Activated naive CD4-positive, alpha-beta T cell treated with anti-CD3 and anti-CD28 coated beads, Interleukin-2, amount 50 U/mL, for 72 hours (primary cell): ENCODE results near the gene ADCYAP1. TPM values are rescaled to one million over a fixed set of nuclear protein-coding genes. Genes with fewer than 3 reads are reported as not detected.

Experiments
- ATAC-seq, 2 donors: fragments of 150-1000 bp; cut with Tn5 transposase; 2 replicates each; pipeline ENCODE4 v1.10.0; 2021; ENCODE audit warnings: mild to moderate bottlenecking in 2 of 2, moderate library complexity in 2 of 2
- DNase-seq, 2 donors: peaks; one replicate each; pipeline ENCODE4 v3.0.0; 2021 to 2022; ENCODE audit warnings: low spot score in 2 of 2
- H3K27ac Mint-ChIP-seq, 2 donors: one replicate each; pipeline ENCODE4 v1.8.0; 2022; ENCODE audit warnings: mild to moderate bottlenecking in 2 of 2, mixed read lengths in 2 of 2
- H3K36me3 Mint-ChIP-seq, 2 donors: one replicate each; pipeline ENCODE4 v1.8.0; 2022; ENCODE audit warnings: mixed read lengths in 2 of 2
- H3K9me3 Mint-ChIP-seq, 2 donors: one replicate each; pipeline ENCODE4 v1.8.0; 2022; ENCODE audit warnings: mixed read lengths in 2 of 2
- total RNA-seq, 2 donors: library from RNA; stranded (reverse); gene quantifications; one replicate each; pipeline ENCODE4 v1.2.3, GENCODE V29; 2022

ADCYAP1 gene
- total RNA-seq, 2 donors from 2014 or later: not detected

DNA sequence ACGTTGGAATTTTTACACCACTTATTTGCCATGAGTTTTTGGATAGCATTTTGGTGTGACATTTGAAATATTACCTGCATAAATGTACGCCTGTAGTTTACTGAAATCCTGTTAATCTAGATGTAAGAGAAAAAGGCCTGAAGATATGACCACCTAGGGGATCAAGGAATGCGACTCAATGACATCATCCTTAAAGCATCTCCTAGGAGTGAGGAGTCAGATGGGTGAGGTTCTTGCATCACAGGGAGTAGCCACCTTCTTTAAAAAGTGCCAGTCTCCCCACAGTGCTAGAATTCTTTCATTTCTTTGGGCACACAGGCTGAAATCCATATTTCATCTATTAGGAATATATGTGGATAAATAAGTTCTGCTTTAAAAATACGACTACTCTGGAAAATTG lies 34.5 kb downstream of the ADCYAP1 start:
- Mint-ChIP-seq H3K27ac (no peak overlapping the region), H3K9me3 (no peaks in the 10 kb centered on the region), H3K36me3 (no peaks in the 10 kb centered on the region)
- DNase-seq (no peak), ATAC-seq (no peak)

DNA sequence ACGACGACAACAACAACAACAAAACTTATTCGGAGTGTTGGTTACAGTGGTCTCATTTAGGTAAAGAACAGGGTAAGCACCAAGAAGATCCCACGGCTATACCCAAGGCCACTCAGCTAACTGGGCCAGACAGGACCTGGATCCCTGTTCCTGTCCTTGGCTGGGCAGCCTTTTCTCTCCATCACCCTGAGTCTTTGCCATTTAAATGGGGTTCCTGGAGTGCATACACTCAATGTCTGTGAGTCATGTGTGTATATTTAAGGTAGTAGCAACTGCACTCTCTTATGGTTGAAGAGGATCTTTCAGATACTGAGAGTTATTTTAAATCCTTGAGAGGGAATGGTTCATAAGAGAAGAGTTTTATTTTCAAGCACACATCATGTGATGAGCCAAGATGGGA lies 35.3 kb downstream of the ADCYAP1 start:
- ATAC-seq (no peak), DNase-seq (no peak)
- Mint-ChIP-seq H3K36me3 (no peaks in the 10 kb centered on the region), H3K27ac (no peak overlapping the region), H3K9me3 (no peaks in the 10 kb centered on the region)

DNA sequence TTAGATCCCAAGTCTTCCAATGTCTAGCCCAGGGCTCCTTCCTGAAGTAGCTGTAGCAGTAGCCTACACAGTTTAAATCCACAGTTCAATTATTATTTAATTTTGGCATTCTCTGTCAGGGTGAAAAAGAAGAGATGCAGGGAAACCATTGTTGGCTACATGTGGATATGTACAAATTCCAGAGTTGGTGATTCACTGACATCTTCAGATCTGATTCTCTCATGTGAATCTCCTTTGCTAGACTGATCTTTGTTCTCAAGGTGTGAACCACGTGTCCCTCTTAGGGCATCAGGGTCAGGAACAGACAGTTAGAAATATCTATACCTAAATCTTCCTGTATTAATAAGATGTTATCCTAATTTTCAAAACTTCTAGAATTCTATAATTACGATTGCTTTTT lies 36.7 kb downstream of the ADCYAP1 start:
- no peaks in the 10 kb centered on the region for H3K36me3 Mint-ChIP-seq
- no peak for DNase-seq
- H3K27ac Mint-ChIP-seq: no peak overlapping the region
- no peaks in the 10 kb centered on the region for H3K9me3 Mint-ChIP-seq
- no peak for ATAC-seq

DNA sequence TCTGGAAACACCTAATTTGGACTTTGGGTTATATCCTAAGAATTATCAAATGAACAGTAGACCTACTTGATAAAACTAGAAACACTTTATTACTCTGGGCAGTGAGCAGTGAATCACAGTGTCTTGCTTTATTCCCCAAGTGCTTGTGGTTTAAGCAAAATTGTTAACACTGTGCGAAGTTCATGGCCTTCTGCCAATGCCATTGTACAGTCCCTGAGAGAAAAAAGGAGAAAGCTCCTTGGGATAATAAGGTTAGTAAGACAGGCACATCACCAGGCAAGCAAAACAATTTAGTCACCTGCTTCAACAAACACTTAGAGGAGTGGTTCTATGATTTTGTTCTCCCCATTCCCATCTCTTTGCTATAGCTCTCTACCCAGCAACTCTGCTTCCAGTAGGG lies 39.8 kb downstream of the ADCYAP1 start:
- DNase-seq (no peak), ATAC-seq (no peak)
- no peaks in the 10 kb centered on the region for H3K36me3 Mint-ChIP-seq
- no peak overlapping the region for H3K27ac Mint-ChIP-seq
- H3K9me3 Mint-ChIP-seq: no peaks in the 10 kb centered on the region

DNA sequence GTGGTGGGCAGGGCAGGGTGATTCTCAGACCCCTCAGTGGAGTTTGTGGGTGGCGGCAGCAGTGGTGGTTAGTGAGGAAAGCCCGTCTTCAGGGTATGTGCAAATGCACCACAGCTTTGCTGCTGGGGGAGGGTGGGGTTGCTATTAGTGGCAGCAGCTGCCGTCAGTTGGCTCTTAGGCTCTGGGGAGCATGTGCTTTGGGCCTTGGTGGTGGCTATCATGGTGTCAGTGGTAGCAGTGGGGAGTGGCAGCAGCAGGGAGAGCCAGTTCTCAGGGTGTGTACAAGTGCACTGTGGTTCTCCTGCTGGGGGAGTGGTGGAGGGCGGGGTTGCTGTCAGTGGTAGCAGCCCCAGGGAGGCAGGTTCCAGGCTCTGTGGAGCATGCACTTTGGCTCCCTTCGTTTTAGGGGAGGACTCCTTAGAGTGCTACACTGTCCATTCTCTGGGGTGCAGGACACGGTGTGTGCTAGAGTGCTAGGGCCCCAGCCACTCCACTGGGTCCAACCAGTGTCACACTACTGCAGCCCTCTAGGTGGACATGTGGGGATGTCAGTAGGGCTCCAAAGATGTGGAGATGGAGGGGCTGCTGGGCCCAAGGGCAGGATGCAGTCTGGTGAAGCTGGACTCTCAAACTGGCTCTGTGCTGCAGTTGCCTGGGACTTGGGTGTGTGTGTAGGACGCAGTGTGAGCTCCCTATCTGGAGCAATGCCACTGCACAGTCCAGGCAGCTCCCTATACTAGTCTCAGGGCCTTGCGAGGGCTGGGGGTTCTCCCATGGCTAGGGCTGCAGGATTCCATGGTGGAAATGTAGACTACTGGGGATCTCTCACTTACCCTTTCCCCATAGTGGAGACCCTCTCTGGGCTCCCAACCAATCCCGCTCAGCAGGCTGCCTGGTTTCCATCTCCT lies 45.3 kb downstream of the ADCYAP1 start:
- Mint-ChIP-seq H3K36me3 (no peaks in the 10 kb centered on the region), H3K27ac (no peak overlapping the region), H3K9me3 (no peaks in the 10 kb centered on the region)
- ATAC-seq: no peak
- DNase-seq: no peak

DNA sequence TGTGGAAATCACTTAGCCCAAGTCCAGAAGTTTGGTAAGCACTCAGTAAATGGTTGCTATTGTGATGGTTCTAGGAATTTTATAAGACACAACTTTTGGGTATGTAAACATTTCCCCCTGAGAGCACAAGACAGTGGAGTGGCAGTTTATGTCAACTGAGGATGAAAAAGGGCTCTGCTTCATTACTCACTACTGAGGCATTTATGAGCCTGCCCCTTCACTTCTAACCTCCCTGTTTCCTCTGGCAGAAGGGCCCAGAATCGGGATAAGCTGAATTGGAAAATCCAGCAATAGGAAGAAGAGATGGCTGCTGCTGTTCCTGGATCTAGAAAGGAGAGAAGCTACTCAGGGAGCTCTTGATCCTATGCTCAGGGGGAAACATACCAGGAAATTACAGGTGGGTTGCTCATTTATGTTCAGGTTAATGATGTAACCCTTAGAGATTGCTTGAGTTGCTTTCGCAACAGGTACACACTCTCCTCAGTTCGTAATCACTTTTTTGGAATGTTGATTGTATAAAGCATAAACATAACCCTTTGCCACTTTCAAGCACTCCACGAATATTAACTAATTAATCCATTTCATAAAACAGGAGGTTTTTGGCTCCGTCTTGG lies 46.3 kb downstream of the ADCYAP1 start:
- no peak overlapping the region for H3K27ac Mint-ChIP-seq
- ATAC-seq: no peak

DNA sequence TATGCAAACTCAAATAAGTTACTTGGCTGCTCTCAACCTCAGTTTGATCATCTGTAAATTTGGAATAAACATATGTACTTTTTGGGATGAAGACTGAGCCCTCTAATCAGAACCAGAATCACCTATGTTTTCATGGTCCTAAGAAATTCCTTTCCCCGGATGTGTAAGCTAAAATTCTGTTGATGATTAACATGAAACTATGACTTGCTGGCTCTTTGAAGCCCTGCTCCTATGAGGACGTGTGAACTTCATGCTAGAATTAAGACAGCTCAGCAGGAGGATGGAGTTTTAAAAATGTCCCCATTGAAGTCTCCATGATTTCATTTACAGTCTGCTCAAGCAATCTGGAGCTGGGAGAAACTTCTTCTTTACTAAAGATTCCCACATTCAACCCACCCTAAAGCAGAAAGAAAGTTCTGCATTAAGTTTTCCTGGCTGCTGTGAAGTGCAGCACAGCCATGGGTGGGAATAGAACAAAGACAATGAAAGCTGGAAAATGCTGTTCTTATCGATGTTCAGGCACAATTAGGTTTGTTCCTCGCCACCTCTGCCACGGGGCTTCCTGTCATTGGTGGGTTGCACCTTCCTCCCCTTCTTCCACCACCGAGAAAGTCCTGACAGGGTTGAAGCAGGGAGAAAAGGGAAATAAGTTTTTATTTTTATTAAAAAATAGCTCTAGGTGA lies 50.9 kb downstream of the ADCYAP1 start:
- H3K9me3 Mint-ChIP-seq: no peaks in the 10 kb centered on the region
- ATAC-seq (no peak), DNase-seq (no peak)
- no peaks in the 10 kb centered on the region for H3K36me3 Mint-ChIP-seq
- no peak overlapping the region for H3K27ac Mint-ChIP-seq

More for the DNA sequence above, 46.3 kb downstream of the ADCYAP1 start:
- no peak for DNase-seq
- Mint-ChIP-seq H3K9me3 (no peaks in the 10 kb centered on the region), H3K36me3 (no peaks in the 10 kb centered on the region)

DNA sequence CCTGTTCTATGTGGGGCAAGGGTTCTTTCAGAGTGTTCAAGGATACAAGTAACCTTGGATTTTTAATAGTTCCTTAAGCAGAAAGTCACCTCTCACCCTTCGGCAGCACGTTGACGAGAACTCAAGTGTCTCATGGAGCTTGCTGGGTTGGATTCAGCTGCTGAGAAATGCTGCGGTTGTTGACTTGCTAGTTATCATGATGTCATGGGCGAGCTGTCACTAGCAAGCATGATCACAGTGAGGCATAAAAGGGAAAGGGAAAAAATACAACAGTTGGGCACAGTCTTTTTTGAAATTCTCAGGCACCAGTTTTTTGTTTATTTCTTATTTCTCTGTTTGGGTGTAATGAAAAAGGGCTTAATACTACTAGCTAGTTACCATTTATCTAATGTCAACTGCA lies 53.2 kb downstream of the ADCYAP1 start:
- DNase-seq: no peak
- Mint-ChIP-seq H3K9me3 (no peaks in the 10 kb centered on the region), H3K27ac (peak overlapping the region in 1 of 2 donors; percentile 50), H3K36me3 (no peaks in the 10 kb centered on the region)
- ATAC-seq: no peak

DNA sequence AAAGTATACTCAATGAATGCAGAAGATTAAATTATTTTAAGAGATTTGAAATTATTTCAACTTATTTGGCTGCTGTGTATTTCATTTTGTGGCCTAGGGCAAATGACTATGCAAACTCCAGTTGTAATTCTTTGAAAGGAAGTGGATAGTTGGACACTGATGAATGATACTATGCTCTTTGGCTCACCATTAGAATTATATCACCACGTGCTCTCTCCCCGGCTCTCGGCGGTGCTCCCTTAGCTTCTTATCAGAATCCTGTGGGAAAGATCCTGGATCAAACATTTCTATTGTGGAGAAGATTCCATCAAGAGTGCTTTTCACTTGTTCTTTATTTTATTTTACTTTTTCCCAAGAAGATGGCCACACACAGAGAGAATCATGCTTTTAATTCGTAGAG lies 55.2 kb downstream of the ADCYAP1 start:
- Mint-ChIP-seq H3K27ac (no peak overlapping the region), H3K36me3 (no peaks in the 10 kb centered on the region), H3K9me3 (no peaks in the 10 kb centered on the region)
- DNase-seq (no peak), ATAC-seq (no peak)

Other genes starting within 250 kb of the ADCYAP1 start
- gene TYMS, start 247.2 kb upstream of the ADCYAP1 start, total RNA-seq: 100 to 1,000 TPM; 344 to 378 TPM
- 10 to 100 TPM; 51.8 to 83.8 TPM for gene ENOSF1, start 192.2 kb upstream of the ADCYAP1 start, total RNA-seq
- 10 to 100 TPM in 1 of 2 donors, 1 to 10 TPM in 1; 8.8 to 13.9 TPM for gene YES1, start 92.6 kb upstream of the ADCYAP1 start, total RNA-seq